Stromal cell of bone marrow (primary cell): ENCODE measurements around the gene OR5AK2.
"Not testable (repeated sequence)": the region's sequence is repeated elsewhere in the genome, so short reads cannot be mapped to it uniquely, and the experiment has no call there.

ENCODE experiments used
- DNase-seq: peaks from one replicate; pipeline ENCODE4 v3.0.0-alpha.2; 2012; ENCODE audit warnings: low read depth

The OR5AK2 gene

GRCh38 chr11:56988614-56989013 lies at the start of gene OR5AK2:
Gene OR5AK2, plus strand, starts transcription at chr11:56988914. Its CDS starts 0 bp downstream, at chr11:56988914.
- no peak for DNase-seq

- DNase-seq, result not testable (repeated sequence)
These were observed 43.2 kb upstream of the OR5AK2 start for GRCh38 chr11:56945526-56945925.

GRCh38 chr11:56948991-56949515 lies 39.7 kb upstream of the OR5AK2 start:
- DNase-seq, result no peak

- DNase-seq, result no peak
These were observed 38.2 kb upstream of the OR5AK2 start for GRCh38 chr11:56950510-56950909.

GRCh38 chr11:56953907-56954306 lies 34.8 kb upstream of the OR5AK2 start:
- not testable (repeated sequence) for DNase-seq

GRCh38 chr11:56961609-56962008 lies 27.1 kb upstream of the OR5AK2 start:
- no peak for DNase-seq

- DNase-seq, result no peak
These were observed 21.0 kb upstream of the OR5AK2 start for GRCh38 chr11:56967726-56968125.

GRCh38 chr11:56968524-56968923 lies 20.2 kb upstream of the OR5AK2 start:
- no peak for DNase-seq

- no peak for DNase-seq
These were observed 11.4 kb upstream of the OR5AK2 start for GRCh38 chr11:56977314-56977713.

GRCh38 chr11:56990702-56991101 lies 2.0 kb downstream of the OR5AK2 start:
- no peak for DNase-seq

GRCh38 chr11:56994532-56994931 lies 5.8 kb downstream of the OR5AK2 start:
- no peak for DNase-seq

- DNase-seq, result no peak
These were observed 13.1 kb downstream of the OR5AK2 start for GRCh38 chr11:57001674-57002401.

- no peak for DNase-seq
These were observed 19.7 kb downstream of the OR5AK2 start for GRCh38 chr11:57008373-57008772.

GRCh38 chr11:57015679-57016078 lies 27.0 kb downstream of the OR5AK2 start:
- no peak for DNase-seq

GRCh38 chr11:57031556-57031955 lies 42.8 kb downstream of the OR5AK2 start:
- no peak for DNase-seq
